DOHH2 (cell line): ENCODE results near the gene CCDC88B.

ENCODE experiments used
- H3F3A ChIP-seq: fragments of 200-600 bp; sonication (generic), shearing (Covaris generic); 2 replicates; pipeline ENCODE4 v1.6.0; 2016; ENCODE audit warnings: antibody characterized with exemption, mild to moderate bottlenecking; ENCODE audit not compliant: control insufficient read depth, insufficient read depth
- H3K27ac ChIP-seq: fragments of 200-600 bp; sonication (generic); 2 replicates; pipeline ENCODE4 v1.5.1; 2014; ENCODE audit warnings: low read depth, mild to moderate bottlenecking, low read length, moderate library complexity
- H3K27me3 ChIP-seq: fragments of 200-600 bp; sonication (generic); 2 replicates; pipeline ENCODE4 v1.6.1; 2014; ENCODE audit warnings: mild to moderate bottlenecking, low read length, mixed read lengths; ENCODE audit not compliant: control insufficient read depth
- H3K36me3 ChIP-seq: fragments of 200-600 bp; sonication (generic); 2 replicates; pipeline ENCODE4 v1.6.1; 2014; ENCODE audit warnings: mild to moderate bottlenecking, low read length, moderate library complexity, mixed read lengths; ENCODE audit not compliant: control insufficient read depth
- H3K4me1 ChIP-seq: fragments of 200-600 bp; sonication (generic); 2 replicates; pipeline ENCODE4 v1.6.1; 2014; ENCODE audit warnings: mild to moderate bottlenecking, low read length, mixed read lengths; ENCODE audit not compliant: control insufficient read depth
- H3K4me2 ChIP-seq: fragments of 200-600 bp; sonication (generic); 2 replicates; pipeline ENCODE4 v1.6.0; 2014; ENCODE audit warnings: mild to moderate bottlenecking, low read length, moderate library complexity
- H3K4me3 ChIP-seq: fragments of 200-600 bp; sonication (generic); 2 replicates; pipeline ENCODE4 v1.5.1; 2014; ENCODE audit warnings: mild to moderate bottlenecking, low read length, mixed read lengths
- H3K79me2 ChIP-seq: fragments of 200-600 bp; sonication (generic); 2 replicates; pipeline ENCODE4 v1.6.1; 2014; ENCODE audit warnings: mild to moderate bottlenecking, low read length, mixed read lengths; ENCODE audit not compliant: control insufficient read depth
- H3K9me2 ChIP-seq: fragments of 200-600 bp; sonication (generic); replicated peaks from 2 replicates; pipeline ENCODE4 v1.6.1; 2014; ENCODE audit warnings: mild to moderate bottlenecking, low read length, mixed read lengths; ENCODE audit not compliant: control insufficient read depth
- H3K9me3 ChIP-seq: fragments of 200-600 bp; sonication (generic); 2 replicates; pipeline ENCODE4 v1.6.1; 2014; ENCODE audit warnings: antibody characterized with exemption, low read length, mixed read lengths; ENCODE audit not compliant: control insufficient read depth, insufficient read depth
- H4K20me1 ChIP-seq: fragments of 200-600 bp; sonication (generic); 2 replicates; pipeline ENCODE4 v1.6.0; 2014; ENCODE audit warnings: low read depth, mild to moderate bottlenecking, antibody characterized with exemption, low read length, moderate library complexity; ENCODE audit not compliant: control insufficient read depth, insufficient read depth
- EZH2phosphoT487 ChIP-seq: fragments of 200-600 bp; sonication (generic); IDR thresholded peaks from 2 replicates; pipeline ENCODE4 v1.6.1; 2017; ENCODE audit warnings: borderline replicate concordance, mild to moderate bottlenecking, antibody characterized with exemption, low read length, moderate library complexity, mixed read lengths
- TF ChIP-seq, protein P1 (sequence below): fragments of 200-600 bp; sonication (generic); IDR thresholded peaks from one replicate; pipeline ENCODE4 v1.5.1; 2014; ENCODE audit warnings: antibody characterized with exemption, mild to moderate bottlenecking, low read depth, low read length; ENCODE audit not compliant: poor library complexity, severe bottlenecking

The CCDC88B gene

DNA sequence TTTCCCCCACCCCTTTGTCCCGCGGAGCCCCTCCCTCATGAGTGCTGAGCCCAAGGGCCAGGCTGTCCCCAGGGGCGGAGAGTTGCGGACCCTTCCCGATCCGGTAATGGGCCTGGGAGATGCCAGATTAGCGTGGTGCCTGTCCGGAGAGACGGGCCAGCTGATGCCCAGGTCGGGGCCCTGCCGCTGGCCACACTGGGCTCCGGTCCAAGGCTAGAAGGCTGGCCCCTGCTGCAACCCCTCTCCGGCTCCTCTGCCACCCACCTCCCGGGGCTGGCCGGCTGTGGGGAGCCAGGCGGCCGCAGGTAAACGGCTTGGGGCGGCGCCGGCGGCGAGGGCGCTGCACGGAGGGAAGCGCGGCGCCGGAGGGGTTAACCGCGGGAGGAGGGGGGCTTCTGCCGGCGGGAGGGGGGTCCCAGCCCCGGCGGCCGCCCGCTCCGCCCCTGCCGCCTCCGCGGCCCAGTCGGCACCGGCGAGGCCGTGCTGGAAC is 48.7 kb upstream of the CCDC88B start, which contains the start of gene KCNK4:
Gene KCNK4 (plus strand): TSS at position 41 of the 490 bp plus-strand sequence. CDS start 1,717 bp downstream, outside the sequence.
- TF ChIP-seq, protein P1, sequence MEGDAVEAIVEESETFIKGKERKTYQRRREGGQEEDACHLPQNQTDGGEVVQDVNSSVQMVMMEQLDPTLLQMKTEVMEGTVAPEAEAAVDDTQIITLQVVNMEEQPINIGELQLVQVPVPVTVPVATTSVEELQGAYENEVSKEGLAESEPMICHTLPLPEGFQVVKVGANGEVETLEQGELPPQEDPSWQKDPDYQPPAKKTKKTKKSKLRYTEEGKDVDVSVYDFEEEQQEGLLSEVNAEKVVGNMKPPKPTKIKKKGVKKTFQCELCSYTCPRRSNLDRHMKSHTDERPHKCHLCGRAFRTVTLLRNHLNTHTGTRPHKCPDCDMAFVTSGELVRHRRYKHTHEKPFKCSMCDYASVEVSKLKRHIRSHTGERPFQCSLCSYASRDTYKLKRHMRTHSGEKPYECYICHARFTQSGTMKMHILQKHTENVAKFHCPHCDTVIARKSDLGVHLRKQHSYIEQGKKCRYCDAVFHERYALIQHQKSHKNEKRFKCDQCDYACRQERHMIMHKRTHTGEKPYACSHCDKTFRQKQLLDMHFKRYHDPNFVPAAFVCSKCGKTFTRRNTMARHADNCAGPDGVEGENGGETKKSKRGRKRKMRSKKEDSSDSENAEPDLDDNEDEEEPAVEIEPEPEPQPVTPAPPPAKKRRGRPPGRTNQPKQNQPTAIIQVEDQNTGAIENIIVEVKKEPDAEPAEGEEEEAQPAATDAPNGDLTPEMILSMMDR = no peak
- no peak for TF ChIP-seq EZH2phosphoT487
- H3K36me3 ChIP-seq = no peaks in the 10 kb centered on the region

DNA sequence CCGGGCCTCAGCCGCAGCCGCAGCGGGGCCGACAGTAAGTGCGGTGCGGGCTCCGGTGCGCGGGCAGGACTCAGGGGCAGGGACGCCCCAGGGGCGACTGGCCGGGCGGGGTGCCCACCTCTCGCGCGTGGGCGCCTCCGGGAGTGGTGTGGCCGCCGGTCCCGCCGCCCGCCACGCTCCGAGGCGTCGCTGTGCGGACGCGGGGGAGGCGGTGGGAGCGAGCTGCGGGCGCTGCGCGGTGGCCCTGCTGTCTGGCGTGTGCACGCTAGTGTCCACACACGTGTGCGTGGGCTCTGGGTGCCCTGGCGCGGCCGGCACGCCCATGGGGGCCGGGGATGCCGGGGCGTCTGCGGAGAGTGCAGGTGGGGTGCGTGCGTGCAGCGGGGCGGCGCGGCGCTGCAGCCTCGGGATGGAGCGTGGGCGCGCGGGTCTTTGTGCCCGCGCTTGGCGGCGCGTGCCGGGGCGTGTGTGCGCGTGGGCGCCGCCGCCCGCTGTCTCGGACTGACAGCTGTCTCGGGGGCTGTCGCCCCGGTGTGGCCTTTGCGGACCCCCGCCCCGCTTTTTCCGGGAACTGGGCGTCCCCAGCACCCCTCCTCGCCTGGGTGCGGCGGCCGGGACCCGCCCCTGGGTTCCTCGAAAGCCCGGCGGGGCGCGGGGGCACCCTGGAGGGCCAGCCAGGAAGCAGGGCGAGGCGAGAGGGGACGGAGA is 48.1 kb upstream of the CCDC88B start:
- Histone ChIP-seq H3K4me2 (no peak overlapping the region), H3K27me3 (peaks cover 57% of the 10 kb centered on the region), H3K27ac (no peak overlapping the region), H3K4me1 (no peaks in the 10 kb centered on the region), H3K36me3 (no peaks in the 10 kb centered on the region), H3K9me3 (no peaks in the 10 kb centered on the region), H4K20me1 (no peaks in the 10 kb centered on the region), H3K4me3 (no peak overlapping the region), H3F3A (no peaks in the 10 kb centered on the region), H3K79me2 (no peaks in the 10 kb centered on the region), H3K9me2 (no peaks in the 10 kb centered on the region)
- TF ChIP-seq EZH2phosphoT487 = peak; percentile 33; the same call in 1 of the 2 replicates
- TF ChIP-seq, protein P1 = no peak

More for the DNA sequence above, 48.7 kb upstream of the CCDC88B start, which contains the start of gene KCNK4:
- Histone ChIP-seq H3K4me2 (no peak within 1 kb of the TSS), H3K4me1 (peaks cover 5% of the 10 kb centered on the region), H3K9me3 (no peaks in the 10 kb centered on the region), H3F3A (no peaks in the 10 kb centered on the region), H3K9me2 (no peaks in the 10 kb centered on the region), H3K4me3 (no peak within 1 kb of the TSS), H3K27ac (no peak within 1 kb of the TSS), H3K27me3 (peaks cover 51% of the 10 kb centered on the region), H3K79me2 (no peaks in the 10 kb centered on the region), H4K20me1 (no peaks in the 10 kb centered on the region)

DNA sequence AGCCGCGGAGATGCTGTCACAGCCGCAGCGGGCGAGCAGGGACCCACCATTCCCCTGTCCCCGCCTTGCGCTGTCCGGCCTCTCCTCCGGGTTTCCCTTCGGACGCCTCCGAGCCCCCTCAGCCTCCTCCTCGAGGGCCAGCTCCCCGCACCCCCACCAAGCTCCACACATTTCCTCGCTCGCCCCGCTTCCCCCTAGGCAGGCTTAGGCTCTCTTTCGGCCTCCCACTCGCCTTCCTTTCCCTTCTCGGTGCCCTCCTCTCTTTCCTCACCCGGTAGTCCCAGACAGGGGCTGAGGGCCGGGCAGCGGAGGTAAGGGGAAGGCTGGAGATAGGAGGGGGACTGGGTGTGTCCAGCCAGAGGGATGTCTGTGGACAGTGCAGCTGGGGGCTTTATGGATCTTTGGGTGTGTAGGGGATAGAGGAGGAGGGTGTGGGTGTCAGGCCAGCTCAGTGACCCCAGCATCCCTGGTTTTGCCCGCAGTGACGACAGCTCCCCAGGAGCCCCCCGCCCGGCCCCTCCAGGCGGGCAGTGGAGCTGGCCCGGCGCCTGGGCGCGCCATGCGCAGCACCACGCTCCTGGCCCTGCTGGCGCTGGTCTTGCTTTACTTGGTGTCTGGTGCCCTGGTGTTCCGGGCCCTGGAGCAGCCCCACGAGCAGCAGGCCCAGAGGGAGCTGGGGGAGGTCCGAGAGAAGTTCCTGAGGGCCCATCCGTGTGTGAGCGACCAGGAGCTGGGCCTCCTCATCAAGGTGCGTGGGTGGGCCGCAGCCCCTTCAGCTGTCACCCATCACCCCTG is 47.3 kb upstream of the CCDC88B start:
- TF ChIP-seq EZH2phosphoT487 = no peak
- TF ChIP-seq, protein P1 = no peak
- Histone ChIP-seq H3K27ac (no peak overlapping the region), H3K36me3 (no peaks in the 10 kb centered on the region), H3K9me2 (no peaks in the 10 kb centered on the region), H4K20me1 (no peaks in the 10 kb centered on the region), H3K9me3 (no peaks in the 10 kb centered on the region), H3K27me3 (peaks cover 64% of the 10 kb centered on the region), H3K4me2 (no peak overlapping the region), H3K4me3 (no peak overlapping the region), H3F3A (no peaks in the 10 kb centered on the region), H3K4me1 (no peaks in the 10 kb centered on the region), H3K79me2 (no peaks in the 10 kb centered on the region)
